HepG2 (cell line): ENCODE measurements around the gene PREP. TPM values are rescaled to one million over a fixed set of nuclear protein-coding genes. Genes with fewer than 3 reads are reported as not detected.

ENCODE experiments used
- ATAC-seq: fragments of 200-7000 bp; cut with Tn5 transposase; 3 replicates; pipeline ENCODE4 v1.9.1; 2020; ENCODE audit warnings: mild to moderate bottlenecking, moderate library complexity
- BruUV-seq: library from RNA; stranded (reverse); fragments of 400-500 nt; replicated peaks from 2 replicates; lab custom pipeline; 2021; lab: Mats Ljungman, UMichigan
- CTCF ChIA-PET: fragments of 300-600 bp; formaldehyde crosslinking; extraction: SDS; loops from one replicate; lab custom pipeline; 2021; ENCODE audit warnings: low total read pairs, inconsistent platforms, low intra/inter-chr PET ratio; lab: Yijun Ruan, JAX
- POLR2A ChIA-PET: fragments of 350-600 bp; sonication (Branson Sonifier 250); formaldehyde crosslinking; loops from one replicate; lab custom pipeline; 2020; ENCODE audit warnings: antibody characterized with exemption, inconsistent platforms; lab: Yijun Ruan, JAX
- DNase-seq: peaks from one replicate; pipeline ENCODE4 v3.0.0-alpha.2; 2015; ENCODE audit warnings: low spot score
- FAIRE-seq: peaks from 3 replicates; lab custom pipeline; 2011; peaks lifted over from hg19 to GRCh38; lab: Jason Lieb, UNC
- H2AFZ ChIP-seq: one replicate; pipeline ENCODE4 v1.6.1; 2011; ENCODE audit warnings: low read length, inconsistent platforms
- H3K27ac ChIP-seq: fragments of 300-600 bp; 3 replicates; pipeline ENCODE4 v1.8.0; 2011; ENCODE audit warnings: mixed run types, mild to moderate bottlenecking, mixed read lengths, low read length, inconsistent platforms; ENCODE audit not compliant: insufficient read depth; ENCODE audit errors: extremely low read length
- H3K27me3 ChIP-seq, 2 experiments: fragments of 200-600 bp in 1 of 2; 2 replicates in 1 of 2; 3 replicates in 1 of 2; pipeline versions ENCODE4 v1.6.0 to v1.8.0; 2011; ENCODE audit warnings: low read length in 2 of 2, mild to moderate bottlenecking in 2 of 2, moderate library complexity in 2 of 2, inconsistent platforms in 1 of 2; ENCODE audit not compliant: insufficient read depth in 2 of 2, control insufficient read depth in 1 of 2
- H3K36me3 ChIP-seq, 2 experiments: fragments of 200-600 bp in 1 of 2; replicated peaks in 1 of 2; 2 replicates in 1 of 2; 3 replicates in 1 of 2; pipeline versions ENCODE4 v1.5.1 to v1.8.0; 2011; ENCODE audit warnings: low read length in 2 of 2, inconsistent platforms in 1 of 2; ENCODE audit not compliant: insufficient read depth in 2 of 2, control insufficient read depth in 1 of 2
- H3K4me1 ChIP-seq: 2 replicates; pipeline ENCODE4 v1.5.1; 2012; ENCODE audit warnings: low read length, inconsistent platforms; ENCODE audit not compliant: insufficient read depth
- H3K4me2 ChIP-seq: 2 replicates; pipeline ENCODE4 v1.6.0; 2011; ENCODE audit warnings: low read depth, low read length, inconsistent platforms
- H3K4me3 ChIP-seq, 3 experiments: fragments of 200-600 bp in 1 of 3; sonication (generic), shearing (Covaris generic) in 1 of 3; replicated peaks in 1 of 3; 2 replicates each; pipeline ENCODE4 v1.5.1; 2011 to 2016; ENCODE audit warnings: low read length in 3 of 3, inconsistent platforms in 2 of 3, low read depth in 2 of 3, mild to moderate bottlenecking in 2 of 3, control low read depth in 1 of 3, mixed read lengths in 1 of 3; ENCODE audit not compliant: insufficient read depth in 1 of 3
- H3K79me2 ChIP-seq: one replicate; pipeline ENCODE4 v1.6.1; 2011; ENCODE audit warnings: low read length, inconsistent platforms; ENCODE audit not compliant: insufficient read depth
- H3K9ac ChIP-seq: 2 replicates; pipeline ENCODE4 v1.6.0; 2011; ENCODE audit warnings: mild to moderate bottlenecking, low read depth, low read length, inconsistent platforms; ENCODE audit not compliant: insufficient read depth
- H3K9me3 ChIP-seq: 2 replicates; pipeline ENCODE4 v1.5.1; 2012; ENCODE audit warnings: mild to moderate bottlenecking, low read length
- H4K20me1 ChIP-seq: 2 replicates; pipeline ENCODE4 v1.6.0; 2011; ENCODE audit warnings: inconsistent platforms, mild to moderate bottlenecking, low read length, moderate library complexity; ENCODE audit not compliant: insufficient read depth
- GABPA ChIP-seq, 2 experiments: IDR thresholded peaks; 2 replicates each; pipeline ENCODE4 v1.6.1; 2011 to 2016; ENCODE audit warnings: low read depth in 2 of 2, low read length in 1 of 2, missing biosample characterization in 1 of 2, missing genetic modification characterization in 1 of 2
- NFAT5 ChIP-seq: sonication (generic); formaldehyde crosslinking; IDR thresholded peaks from 2 replicates; pipeline ENCODE4 v1.4.0; 2020; ENCODE audit warnings: missing genetic modification reagents
- RCOR2 ChIP-seq: IDR thresholded peaks from 2 replicates; pipeline ENCODE4 v1.6.1; 2016; ENCODE audit warnings: missing biosample characterization, missing genetic modification reagents
- ZMAT3 ChIP-seq: sonication (generic); formaldehyde crosslinking; conservative IDR thresholded peaks from 2 replicates; pipeline ENCODE4 v1.7.0; 2021; ENCODE audit warnings: missing genetic modification reagents
- ZNF232 ChIP-seq: sonication (generic); formaldehyde crosslinking; IDR thresholded peaks from 2 replicates; pipeline ENCODE4 v1.4.0; 2020; ENCODE audit warnings: missing genetic modification reagents, borderline replicate concordance
- ZNF564 ChIP-seq: sonication (generic); formaldehyde crosslinking; IDR thresholded peaks from 2 replicates; pipeline ENCODE4 v1.8.1; 2023; ENCODE audit warnings: mild to moderate bottlenecking, missing genetic modification reagents
- WGBS: methylation state at CpG from one replicate; pipeline ENCODE4 v1.1.6; 2017; ENCODE audit warnings: low lambda C conversion rate; 5-methylcytosine and 5-hydroxymethylcytosine counted together
- in situ Hi-C: cut with HindIII; loops from 2 replicates; pipeline ENCODE4 v1.10.0; 2017; ENCODE audit warnings: low pct_unique_long_range_greater_than_20kb; ENCODE audit not compliant: extremely low pct_ligation_motif_present
- intact Hi-C: fragments of 100-400 bp; cut with micrococcal nuclease; formaldehyde crosslinking; loops from one replicate; pipeline ENCODE4 v1.10.0; 2022; ENCODE audit not compliant: unreplicated experiment
- polyA plus RNA-seq, 8 experiments: library from polyadenylated mRNA; depleted of rRNA in 3 of 8; stranded (reverse) in 7 of 8; unstranded in 1 of 8; fragments of >200 nt; fragmentation: Illumina TruSeq in 4 of 8; extraction: Trizol in 4 of 8; gene quantifications; 2 replicates each; pipeline versions ENCODE4 v1.2.1 to v1.2.3, GENCODE V29; 2011 to 2016; ENCODE audit warnings: low read depth in 4 of 8, missing spikeins in 1 of 8, mixed read lengths in 1 of 8; ENCODE audit not compliant: insufficient read depth in 1 of 8
- total RNA-seq, 5 experiments: library from RNA; depleted of rRNA; stranded (reverse); fragments of >200 nt; fragmentation: Illumina TruSeq; extraction: Trizol; gene quantifications; 2 replicates each; pipeline ENCODE4 v1.2.3, GENCODE V29; 2016; ENCODE audit warnings: low read depth in 1 of 5

PREP gene
- total and polyA plus RNA-seq, 2 of the 13 experiments (the other 11 are each of a cell fraction or from before 2014, with no cell fraction given): 12.6 to 15.9 TPM

GRCh38 chr6:105326833-105327770 lies 75.8 kb downstream of the PREP start:
- H3K9ac ChIP-seq: no peak overlapping the region
- no peak overlapping the region for H2AFZ ChIP-seq
- no peaks in the 10 kb centered on the region for H4K20me1 ChIP-seq
- H3K27ac ChIP-seq: no peak overlapping the region
- H3K4me1 ChIP-seq: peaks cover 14% of the 10 kb centered on the region
- no peak for ATAC-seq
- WGBS: 96% methylated on average over 9 of the region's 9 CpGs
- H3K36me3 ChIP-seq: peaks cover 8 to 73% of the 10 kb centered on the region in 2 experiments; a peak in 4 of 5 replicates
- H3K9me3 ChIP-seq: no peaks in the 10 kb centered on the region
- BruUV-seq: no TSS peak
- no peak for FAIRE-seq
- POLR2A ChIA-PET: no interaction called here
- H3K27me3 ChIP-seq: no peaks in the 10 kb centered on the region
- no peak for DNase-seq
- H3K4me3 ChIP-seq: no peak overlapping the region
- intact Hi-C loops: no loop called here
- no peak overlapping the region for H3K4me2 ChIP-seq
- TF ChIP-seq ZMAT3 (no peak), ZNF564 (CRISPR knock-in tag) (no peak), GABPA (IDR thresholded peaks at IDR 0.05; ENCODE audit: low read depth, low read length) (no peak), GABPA (CRISPR knock-in tag; IDR thresholded peaks at IDR 0.05; ENCODE audit: low read depth) (no peak), RCOR2 (no peak), ZNF232 (CRISPR knock-in tag) (no peak), NFAT5 (CRISPR knock-in tag) (no peak)
- TF ChIP-seq, all 625 proteins: peak for 0
- no peaks in the 10 kb centered on the region for H3K79me2 ChIP-seq
- CTCF ChIA-PET: no interaction called here
- in situ Hi-C loops: loop anchor here (10.0 kb wide), 1 partner anchor 78 kb away; the partner anchor contains the start of gene PREP
